CD4-positive, alpha-beta T cell treated with Interleukin-17A for 4 hours (primary cell): ENCODE results near the gene LY6G6D.
A peak's percentile ranks its signal among the peaks of the same experiment; 100 is the strongest.

Experiments
- DNase-seq: peaks from one replicate; pipeline ENCODE4 v3.0.0-alpha.2; 2020; ENCODE audit warnings: mixed read lengths

LY6G6D gene, protein sequence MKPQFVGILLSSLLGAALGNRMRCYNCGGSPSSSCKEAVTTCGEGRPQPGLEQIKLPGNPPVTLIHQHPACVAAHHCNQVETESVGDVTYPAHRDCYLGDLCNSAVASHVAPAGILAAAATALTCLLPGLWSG

DNA sequence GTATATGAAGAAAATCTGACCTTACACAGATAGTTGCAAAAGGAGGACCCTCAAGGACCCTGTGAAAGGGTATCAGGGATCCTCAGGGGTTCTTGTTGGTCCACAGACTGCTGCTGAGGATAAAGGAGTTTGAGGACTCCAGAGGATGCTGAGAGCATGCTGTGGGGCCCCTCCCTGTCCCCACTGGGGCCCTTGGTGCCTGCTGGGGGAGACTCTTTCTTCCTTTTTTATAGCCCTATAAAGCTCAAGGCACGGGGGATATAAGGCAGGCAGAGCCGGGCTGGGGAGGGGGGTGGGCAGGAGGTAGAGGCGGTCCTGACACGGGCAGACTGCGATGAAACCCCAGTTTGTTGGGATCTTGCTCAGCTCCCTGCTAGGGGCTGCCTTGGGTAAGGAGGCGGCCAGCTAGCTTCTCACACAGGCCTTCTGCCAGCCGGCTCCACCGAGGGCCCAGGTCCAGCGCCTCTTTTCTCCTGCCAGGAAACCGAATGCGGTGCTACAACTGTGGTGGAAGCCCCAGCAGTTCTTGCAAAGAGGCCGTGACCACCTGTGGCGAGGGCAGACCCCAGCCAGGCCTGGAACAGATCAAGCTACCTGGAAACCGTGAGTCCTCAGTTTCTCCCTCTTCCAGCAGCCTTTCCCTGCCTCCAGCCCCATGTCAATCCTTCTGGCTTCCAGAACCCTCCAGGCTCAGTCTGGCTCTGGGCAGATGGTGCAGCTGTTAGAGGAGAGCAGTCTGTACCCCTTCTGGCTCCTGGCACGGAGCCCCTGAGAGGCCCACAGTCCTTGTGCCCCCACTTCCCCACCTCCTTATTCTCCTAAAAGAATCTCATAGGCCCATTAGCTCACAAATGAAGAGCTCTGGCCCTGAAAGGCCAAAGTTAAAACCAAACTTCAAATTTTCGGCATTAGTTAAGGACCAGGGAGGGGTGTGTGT lies at the start of gene LY6G6D:
LY6G6D (plus strand) TSS at position 327 of the 937 bp plus-strand sequence; CDS start at position 335, 8 bp downstream.
- no peak for DNase-seq

DNA sequence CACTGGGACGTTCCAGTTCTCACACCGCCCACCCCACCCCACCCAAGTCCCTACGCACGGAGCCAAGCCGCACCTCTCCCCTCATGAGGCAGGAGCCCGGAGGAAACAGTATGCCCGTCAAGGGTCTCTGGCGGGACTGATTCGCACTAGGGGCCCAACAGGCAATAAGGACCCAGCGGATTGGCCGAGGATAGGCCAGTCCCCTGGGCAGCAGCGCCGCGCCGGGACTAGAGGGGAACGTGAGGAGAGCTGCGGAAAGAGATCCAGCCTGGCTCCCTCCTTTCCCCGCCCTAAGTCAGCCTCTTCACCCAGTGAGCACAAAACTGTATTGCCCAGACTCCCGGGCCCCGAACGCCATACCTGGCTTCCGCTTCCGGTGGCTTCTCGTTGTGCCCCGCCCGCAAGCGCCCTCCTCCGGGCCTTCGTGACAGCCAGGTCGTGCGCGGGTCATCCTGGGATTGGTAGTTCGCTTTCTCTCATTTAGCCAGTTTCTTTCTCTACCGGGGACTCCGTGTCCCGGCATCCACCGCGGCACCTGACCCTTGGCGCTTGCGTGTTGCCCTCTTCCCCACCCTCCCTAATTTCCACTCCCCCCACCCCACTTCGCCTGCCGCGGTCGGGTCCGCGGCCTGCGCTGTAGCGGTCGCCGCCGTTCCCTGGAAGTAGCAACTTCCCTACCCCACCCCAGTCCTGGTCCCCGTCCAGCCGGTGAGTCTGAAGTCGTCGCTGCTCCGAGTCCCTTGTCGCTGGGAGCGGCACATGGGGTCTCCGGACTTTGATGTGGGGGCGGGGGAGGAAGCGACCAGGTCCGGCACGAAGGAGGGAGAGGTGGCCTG lies 49.4 kb upstream of the LY6G6D start, which contains the start of gene CSNK2B:
CSNK2B (plus strand) TSS at position 580 of the 836 bp plus-strand sequence. CDS start 752 bp downstream, outside the sequence.
- peak; percentile 98 for DNase-seq

DNA sequence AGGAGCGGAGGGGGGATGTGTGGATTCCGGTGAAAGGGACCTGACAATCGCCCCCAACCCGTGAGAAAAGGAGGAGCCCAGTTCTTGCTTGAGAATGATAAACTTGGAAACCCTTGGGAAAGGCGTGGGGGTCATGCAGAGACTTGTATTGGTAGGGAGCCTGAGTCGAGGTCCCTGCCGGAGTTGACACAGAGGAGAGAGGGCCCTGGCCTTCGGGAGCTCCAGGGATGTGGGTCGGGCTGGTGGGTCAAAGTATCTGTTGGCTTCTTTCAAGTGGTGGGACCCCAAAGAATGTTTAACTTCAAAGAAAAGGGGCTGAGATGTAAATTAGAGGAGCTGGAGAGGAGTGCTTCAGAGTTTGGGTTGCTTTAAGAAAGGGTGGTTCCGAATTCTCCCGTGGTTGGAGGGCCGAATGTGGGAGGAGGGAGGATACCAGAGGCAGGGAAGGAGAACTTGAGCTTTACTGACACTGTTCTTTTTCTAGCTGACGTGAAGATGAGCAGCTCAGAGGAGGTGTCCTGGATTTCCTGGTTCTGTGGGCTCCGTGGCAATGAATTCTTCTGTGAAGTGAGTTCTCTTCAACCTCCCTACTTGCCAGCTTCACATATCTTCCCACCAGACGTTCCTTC lies 48.7 kb upstream of the LY6G6D start:
- DNase-seq, result no peak

DNA sequence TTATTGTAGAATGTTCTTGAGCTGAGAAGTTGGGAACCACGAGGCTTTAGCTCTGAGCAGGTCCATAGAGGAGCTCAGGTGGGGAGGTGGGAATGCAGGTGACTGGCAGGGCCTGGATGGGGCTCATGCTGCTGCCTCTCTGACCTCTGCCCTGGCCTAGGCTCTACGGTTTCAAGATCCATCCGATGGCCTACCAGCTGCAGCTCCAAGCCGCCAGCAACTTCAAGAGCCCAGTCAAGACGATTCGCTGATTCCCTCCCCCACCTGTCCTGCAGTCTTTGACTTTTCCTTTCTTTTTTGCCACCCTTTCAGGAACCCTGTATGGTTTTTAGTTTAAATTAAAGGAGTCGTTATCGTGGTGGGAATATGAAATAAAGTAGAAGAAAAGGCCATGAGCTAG lies 45.5 kb upstream of the LY6G6D start, which contains the start of gene LY6G5B:
LY6G5B (plus strand) TSS at position 301 of the 400 bp plus-strand sequence. CDS start 975 bp downstream, outside the sequence.
- no peak for DNase-seq

DNA sequence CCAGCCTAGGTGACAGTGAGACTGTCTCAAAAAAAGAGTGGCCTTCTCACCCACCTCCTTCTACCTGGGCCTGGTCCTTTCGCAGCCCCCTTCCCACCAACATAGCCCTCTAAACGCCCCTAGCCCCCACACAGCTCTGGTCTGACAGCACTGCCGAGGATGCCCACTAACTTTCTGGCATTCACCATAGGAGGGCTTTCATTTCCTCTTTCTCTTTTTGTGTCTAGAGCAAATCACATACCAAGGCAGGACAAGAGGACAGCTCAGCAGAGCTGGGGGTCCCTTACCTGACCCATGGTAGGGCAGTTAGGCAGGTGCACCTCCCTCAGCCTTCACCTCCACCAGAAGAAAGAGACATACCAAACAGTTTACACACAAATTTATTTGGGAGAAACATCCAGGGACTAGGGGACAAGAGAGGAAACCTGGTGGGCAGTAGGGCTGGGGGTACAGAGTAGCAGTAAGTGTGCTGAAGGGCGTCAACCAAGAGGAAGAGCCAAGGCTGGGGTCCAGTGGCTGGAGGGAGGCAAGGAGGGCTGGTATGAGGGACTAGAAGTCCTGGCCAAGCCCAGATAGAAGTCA lies 38.7 kb upstream of the LY6G6D start:
- no peak for DNase-seq

DNA sequence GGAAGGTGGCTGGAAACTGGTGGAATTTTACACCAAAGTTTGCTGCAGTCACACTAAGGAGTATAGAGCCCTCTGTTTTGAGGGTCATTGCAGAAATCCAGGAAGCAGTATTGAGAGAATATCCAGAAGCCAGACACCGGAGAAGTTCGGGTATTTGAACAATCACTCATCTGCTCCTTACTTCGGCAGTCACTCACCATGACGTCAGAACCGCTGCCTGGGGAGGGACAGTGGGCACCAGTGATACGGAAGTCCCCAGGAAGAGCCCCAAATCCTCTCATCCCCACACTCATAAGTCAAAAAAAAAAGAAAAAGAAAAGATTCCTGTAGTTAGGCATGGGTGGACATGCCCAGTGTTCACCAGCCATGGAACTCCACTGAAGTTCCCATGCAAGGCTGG lies 38.2 kb upstream of the LY6G6D start:
- DNase-seq, result no peak

DNA sequence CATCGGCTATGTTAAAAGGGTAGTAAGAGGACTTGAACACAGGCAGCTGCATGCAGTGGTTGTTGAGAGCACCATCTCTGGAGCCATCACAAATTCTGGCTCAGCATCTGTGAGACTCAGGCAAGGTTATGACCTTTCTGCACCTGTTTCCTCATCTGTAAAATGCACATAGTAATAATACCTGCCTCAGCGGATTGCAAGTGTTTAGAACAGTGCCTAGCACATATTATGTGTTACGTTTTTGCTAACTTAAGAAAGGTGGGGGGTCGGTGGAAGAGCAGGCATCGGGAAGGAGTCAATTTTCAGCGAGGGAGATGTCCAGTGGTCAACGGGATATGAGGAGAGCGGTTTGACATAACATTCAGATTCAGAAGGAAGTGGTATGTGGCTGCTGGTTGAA lies 37.2 kb upstream of the LY6G6D start:
- DNase-seq, result no peak

DNA sequence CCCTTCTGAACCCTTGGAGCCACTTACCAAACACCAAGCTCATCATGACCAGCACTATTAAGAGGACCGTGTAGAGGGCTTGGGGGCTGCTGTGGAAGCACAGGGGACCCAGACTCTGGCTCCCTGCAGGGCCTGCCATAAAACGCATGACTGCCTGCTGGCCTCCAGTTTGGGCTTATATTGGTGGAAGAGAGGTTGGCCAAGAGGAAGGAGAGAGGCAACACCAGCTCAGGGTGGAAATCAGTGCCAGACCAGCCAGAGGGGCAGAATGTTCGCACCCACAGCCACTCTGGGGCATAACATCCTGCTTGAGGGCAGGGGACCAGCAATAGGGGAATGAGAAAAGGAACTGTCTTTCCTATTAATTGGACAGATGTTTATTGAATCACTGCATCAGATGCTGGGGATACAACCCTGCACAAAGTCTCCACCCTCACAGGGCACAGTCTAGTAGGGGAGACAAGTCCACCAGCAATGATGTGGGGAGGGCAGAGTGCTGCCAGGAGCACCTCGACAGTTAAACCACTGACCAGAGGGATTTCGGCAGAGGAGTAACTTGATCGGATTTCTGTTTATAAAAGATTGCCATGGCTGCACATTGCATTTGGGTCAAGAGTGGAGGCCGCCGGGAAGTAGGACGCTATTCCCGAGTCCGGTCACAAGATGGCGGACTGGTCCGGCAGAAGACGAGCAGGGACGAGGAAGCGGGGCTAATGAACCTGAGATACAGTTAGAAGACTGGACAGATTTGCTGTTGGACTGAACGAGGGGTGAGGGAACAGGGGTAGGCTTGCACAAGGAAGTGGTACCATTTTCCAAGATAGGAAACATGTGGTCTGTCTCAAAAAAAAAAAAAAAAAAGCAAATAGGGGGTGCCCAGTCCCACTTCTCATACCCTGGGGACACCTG lies 34.7 kb upstream of the LY6G6D start, which contains the start of gene LY6G5C:
LY6G5C (minus strand) TSS at position 842 of the 909 bp plus-strand sequence; CDS start at position 148, 694 bp downstream.
- DNase-seq, result peak; percentile 77

DNA sequence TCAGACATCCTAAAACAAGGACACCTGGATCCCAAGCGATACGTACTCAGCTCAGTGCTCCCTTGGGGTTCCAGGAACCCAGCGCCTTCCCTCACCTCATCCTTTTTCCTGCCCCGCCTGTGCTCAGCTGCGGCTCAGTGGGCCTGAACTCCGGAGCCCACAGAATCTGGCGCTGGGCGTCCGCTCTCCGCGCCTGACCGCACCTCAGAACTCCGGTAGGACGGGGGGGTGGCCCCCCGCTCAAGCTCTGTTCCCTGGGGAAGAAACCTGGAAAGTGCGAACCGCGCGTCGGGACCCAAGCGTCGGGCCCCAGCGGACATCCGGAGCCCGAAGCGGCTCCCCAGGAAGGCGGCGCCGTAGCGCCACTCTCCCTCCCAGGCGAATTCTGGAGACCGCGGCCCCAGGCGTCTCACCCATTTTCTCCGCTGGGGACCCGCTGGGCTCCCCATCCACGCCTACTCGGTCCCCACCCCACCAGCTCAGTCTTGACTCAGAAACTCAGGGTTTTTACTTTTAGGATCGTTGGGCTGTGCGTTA lies 33.9 kb upstream of the LY6G6D start:
- peak; percentile 67 for DNase-seq

DNA sequence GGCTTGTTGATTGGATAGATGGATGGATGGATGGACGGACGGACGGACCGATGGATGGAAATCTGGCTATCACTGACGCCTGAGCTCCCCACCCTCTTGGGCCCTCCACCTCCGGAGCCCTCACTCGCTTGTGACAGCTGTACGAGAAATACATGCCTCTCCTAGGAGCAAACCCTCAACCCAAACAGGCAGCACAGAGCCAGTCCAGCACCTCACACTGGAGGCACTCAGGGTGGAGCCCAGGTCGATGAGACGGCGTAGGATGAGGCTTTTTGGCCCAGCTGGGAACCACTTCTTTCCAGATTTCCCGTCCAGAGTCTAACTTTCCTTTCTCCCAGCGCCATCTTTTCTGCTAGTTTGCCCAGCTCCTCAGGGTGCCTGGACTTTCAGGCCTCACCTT lies 31.6 kb upstream of the LY6G6D start:
- no peak for DNase-seq

DNA sequence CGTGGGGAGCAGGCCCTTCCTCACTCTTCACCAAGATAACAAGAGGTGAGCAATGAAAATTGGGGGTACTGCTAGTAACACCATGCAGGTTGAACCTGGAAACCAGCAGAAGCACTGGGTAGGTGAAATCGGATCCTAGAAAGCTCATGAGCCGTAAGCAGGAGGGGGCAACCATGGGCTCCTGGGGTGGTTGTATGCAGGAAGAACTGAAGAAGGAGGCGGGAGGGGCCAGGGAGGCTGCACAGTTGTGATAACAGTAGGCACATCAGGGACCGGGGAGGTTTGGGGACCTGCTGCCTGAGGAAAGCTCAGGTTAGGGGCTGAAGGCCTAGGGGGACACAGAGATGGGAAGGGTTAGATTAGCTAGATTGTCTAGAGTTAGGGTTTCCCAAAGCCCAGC lies 28.7 kb upstream of the LY6G6D start:
- DNase-seq, result no peak

DNA sequence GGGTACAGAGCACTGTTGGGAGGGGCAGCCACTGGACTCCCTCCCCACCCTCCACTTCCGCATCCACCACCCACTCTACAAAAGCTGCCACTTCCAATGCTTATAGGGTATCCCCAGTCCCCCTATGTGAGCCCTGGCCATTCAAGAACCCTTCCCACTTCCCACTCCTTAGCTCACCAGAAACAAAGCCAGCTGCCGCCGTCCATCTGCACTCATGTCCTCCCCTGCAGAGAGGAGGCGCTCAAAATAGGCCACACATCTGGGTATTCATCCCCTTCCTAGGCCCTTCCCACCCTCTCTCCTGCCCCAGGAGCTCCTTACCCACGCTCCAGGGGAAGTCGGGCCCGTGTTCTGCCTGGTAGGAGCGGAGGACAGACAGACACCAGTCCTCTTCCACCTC lies 27.8 kb upstream of the LY6G6D start:
- DNase-seq, result no peak

DNA sequence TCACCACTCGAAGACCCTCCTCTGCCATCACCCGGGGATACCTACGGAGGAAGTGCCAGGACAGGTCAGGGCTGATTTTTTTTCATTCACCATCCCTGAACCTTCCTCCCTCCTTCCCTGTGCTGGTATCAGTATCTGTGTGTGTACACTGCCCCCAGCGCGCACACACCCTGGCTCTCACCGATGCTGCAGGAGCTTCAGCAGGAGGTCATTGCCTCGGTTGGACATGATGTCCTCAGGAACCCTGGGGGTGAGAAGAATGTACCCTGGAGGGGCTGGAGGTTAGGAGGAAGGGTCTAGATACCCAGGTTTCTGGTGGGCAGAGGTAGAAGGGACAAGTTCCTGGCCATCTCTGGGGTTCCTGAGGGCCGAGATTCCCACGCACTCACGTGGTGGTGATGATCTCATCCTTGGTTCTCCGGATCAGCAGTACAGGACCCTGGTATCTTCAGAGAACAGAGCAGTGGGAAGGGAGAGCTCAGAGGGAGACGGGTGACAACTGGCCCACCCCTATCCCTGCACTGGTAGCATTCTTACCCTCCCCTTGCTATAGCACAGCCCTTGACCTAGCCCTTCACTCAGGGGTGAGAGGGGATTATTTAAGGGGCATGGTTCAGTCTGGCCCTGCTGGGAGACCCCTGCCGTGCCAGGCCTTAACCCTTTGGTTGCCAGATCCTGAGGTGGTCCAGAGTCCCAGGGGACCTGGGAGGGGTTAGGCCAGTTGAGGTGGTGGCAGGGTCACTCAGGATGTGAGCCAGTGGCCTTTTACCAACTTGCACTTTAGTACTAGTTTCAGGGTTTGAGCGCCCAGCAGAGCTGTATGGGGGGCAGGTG lies 27.1 kb upstream of the LY6G6D start:
- no peak for DNase-seq

DNA sequence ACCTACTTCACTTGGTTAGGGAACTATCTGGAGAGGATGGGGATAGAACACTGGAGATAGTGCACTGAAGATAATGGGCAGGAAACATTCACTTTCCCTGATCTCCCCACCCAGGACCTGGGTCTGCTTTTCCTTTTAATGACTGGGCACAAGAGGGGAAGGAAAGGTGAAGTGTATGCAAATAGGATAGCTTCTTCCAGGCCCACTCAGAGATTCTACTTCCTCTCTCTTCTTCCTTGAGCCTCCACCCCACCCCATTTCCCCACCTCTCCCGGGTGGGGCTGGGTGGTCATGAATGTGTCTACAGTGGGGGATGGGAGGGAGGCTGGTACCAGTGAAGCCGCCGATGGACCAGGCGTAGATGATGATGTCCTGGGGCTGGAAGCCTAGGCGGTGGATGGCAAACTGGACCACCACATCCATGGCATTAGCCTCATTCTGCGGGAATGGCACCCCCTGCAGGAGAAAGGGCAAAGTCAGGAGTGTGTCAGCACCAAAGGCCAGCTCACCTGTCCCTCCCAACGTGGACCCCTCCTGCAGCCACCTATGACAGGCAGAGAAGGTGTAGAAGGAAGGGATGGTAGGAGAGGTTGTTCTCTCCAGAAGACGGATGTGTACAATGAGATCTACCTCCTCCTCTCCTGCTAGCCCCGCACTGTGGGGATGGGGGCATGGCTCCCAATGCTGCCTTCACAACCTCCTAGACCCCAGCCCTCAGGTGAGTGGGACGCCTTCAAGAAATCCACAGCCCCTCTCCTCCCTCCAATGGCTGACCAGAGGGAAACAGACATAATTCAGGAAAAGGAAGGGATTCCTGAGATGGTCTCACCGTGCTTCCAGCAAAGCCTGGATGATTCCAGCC lies 25.7 kb upstream of the LY6G6D start:
- peak; percentile 19 for DNase-seq

DNA sequence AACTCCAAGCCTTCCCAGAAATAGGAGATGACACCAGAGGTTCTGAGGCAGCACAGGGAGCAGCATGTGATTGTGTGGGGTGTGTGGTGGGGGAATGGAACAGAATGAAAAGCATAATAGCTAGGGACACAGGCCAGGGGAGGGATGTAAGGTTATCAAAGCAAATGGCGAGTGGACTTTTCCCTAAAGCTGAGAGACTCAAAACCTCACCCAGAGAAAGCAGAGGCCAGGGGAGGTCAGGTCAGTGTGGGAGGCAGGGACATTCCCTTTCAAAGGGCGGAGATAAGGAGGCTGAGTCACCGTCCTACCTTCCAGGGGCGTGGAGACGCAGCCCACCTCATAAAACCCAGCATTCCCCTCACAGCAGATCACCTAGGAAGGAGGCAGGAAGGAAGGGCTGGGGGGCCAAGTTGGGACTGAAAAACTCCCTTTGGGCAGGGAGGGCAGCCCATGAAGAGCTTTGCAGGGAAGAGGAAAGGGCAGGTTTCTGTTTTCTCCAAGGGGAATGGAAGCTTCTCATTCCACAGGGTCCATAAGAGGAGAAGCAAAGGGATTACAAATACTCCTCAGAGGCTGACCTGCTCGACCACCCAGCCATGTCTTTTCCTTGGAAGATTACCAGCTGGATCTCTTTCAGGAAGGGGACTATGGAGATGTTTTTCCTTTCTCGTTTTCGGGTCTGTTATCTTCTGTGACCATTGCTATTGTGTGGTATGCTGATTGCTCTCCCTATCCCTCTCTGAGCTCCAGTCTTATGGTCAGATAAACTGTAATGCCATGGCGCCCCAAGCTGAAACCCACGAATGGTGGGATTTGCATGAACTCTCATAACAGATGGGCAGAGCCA lies 24.7 kb upstream of the LY6G6D start:
- no peak for DNase-seq

DNA sequence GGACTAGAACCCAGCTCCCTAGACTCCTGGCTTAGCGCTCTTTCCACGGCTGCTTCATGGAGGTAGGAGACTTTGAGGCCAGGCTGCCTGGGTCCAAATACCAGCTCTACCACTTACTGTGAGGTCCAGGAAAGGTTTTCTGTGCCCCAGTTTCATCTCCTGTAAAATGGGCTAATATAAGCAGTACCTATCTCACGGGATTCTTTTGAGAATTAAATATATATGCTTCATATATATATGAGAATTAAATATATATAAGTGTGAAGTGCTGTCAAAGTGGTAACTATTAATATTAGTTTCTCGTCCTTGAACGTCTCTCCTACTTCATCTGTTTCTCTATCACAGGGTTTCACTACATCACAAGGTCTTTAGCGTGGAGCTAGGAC lies 24.1 kb upstream of the LY6G6D start:
- no peak for DNase-seq

DNA sequence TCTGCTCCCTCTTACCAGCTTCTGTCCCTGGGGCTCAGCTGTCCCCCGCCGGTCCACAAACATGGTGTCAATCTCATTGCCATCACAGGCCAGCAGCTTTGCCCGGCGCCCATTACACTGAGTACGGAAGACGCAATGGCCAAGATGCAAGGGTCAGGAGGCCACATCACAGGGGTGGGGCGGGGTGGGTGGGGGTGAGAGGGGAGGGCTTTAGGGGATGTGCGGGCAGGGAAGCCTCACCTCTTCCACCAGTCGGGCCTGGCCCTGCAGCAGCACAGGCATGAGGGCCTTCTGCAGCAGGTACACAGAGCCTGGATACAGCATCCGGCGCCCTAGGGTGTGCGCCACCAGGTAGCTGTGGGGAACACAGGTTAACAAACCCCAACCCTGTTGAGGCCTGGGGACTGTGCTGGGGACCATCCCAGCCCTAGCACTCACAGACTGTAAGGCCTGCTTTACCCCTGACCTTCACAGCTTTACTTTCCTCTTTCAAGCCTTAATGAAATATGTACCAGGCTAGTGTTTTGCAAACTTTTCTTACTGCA lies 23.5 kb upstream of the LY6G6D start:
- no peak for DNase-seq
